ENCODE measurements around the gene MBNL1. TPM values are rescaled to one million over a fixed set of nuclear protein-coding genes. Genes with fewer than 3 reads are reported as not detected.

Gene MBNL1
- total RNA-seq, 1 donor from 2014 or later: 110 TPM

GRCh38 chr3:152480282-152480953 is 211.7 kb downstream of the MBNL1 start:
- DNase-seq (ENCODE audit: low read depth): no peak

- DNase-seq (ENCODE audit: low read depth): no peak
Observed at GRCh38 chr3:152486364-152486763, 217.6 kb downstream of the MBNL1 start.

- DNase-seq (ENCODE audit: low read depth): no peak
Observed at GRCh38 chr3:152488449-152488848, 219.7 kb downstream of the MBNL1 start.

- no peak for DNase-seq (ENCODE audit: low read depth)
Observed at GRCh38 chr3:152491922-152492321, 223.2 kb downstream of the MBNL1 start.

GRCh38 chr3:152496286-152496685 is 227.6 kb downstream of the MBNL1 start:
- DNase-seq (ENCODE audit: low read depth): no peak

- DNase-seq (ENCODE audit: low read depth): no peak
Observed at GRCh38 chr3:152496716-152497115, 228.0 kb downstream of the MBNL1 start.

GRCh38 chr3:152497457-152497856 is 228.7 kb downstream of the MBNL1 start:
- DNase-seq (ENCODE audit: low read depth): no peak

GRCh38 chr3:152497890-152498289 is 229.2 kb downstream of the MBNL1 start:
- DNase-seq (ENCODE audit: low read depth): no peak

GRCh38 chr3:152499791-152500385 is 231.2 kb downstream of the MBNL1 start:
- DNase-seq (ENCODE audit: low read depth): no peak

- no peak for DNase-seq (ENCODE audit: low read depth)
Observed at GRCh38 chr3:152505926-152506325, 237.2 kb downstream of the MBNL1 start.

- DNase-seq (ENCODE audit: low read depth): peak; percentile 29
Observed at GRCh38 chr3:152508705-152509104, 240.0 kb downstream of the MBNL1 start.

- DNase-seq (ENCODE audit: low read depth): no peak
Observed at GRCh38 chr3:152511904-152512303, 243.2 kb downstream of the MBNL1 start.

GRCh38 chr3:152513301-152513960 is 244.7 kb downstream of the MBNL1 start:
- DNase-seq (ENCODE audit: low read depth): no peak
